GM18907 (cell line): ENCODE results near the gene ZNF219.
A peak's percentile ranks its signal among the peaks of the same experiment; 100 is the strongest.

ENCODE experiments used
- ATAC-seq: cut with Tn5 transposase; IDR thresholded peaks from one replicate; pipeline ENCODE4 v1.9.1; 2021; ENCODE audit warnings: mild to moderate bottlenecking, moderate library complexity; ENCODE audit not compliant: unreplicated experiment

The ZNF219 gene

GRCh38 chr14:21102521-21103410, 4.3 kb upstream of the ZNF219 start:
- ATAC-seq, result no peak

GRCh38 chr14:21101802-21102413, 3.5 kb upstream of the ZNF219 start:
- ATAC-seq, result no peak

- no peak for ATAC-seq
Measured at GRCh38 chr14:21100931-21101330, 2.5 kb upstream of the ZNF219 start, which contains the start of gene TMEM253. TMEM253 (plus strand) TSS chr14:21101066; CDS start chr14:21101344, 278 bp downstream.

- ATAC-seq, result no peak
Measured at GRCh38 chr14:21099596-21099985, 1.1 kb upstream of the ZNF219 start.

- no peak for ATAC-seq
Measured at GRCh38 chr14:21098892-21099595, 589 bp upstream of the ZNF219 start.

- ATAC-seq, result no peak
Measured at GRCh38 chr14:21097636-21098075, 799 bp downstream of the ZNF219 start.

GRCh38 chr14:21096978-21097635, 1.3 kb downstream of the ZNF219 start:
- no peak for ATAC-seq

- ATAC-seq, result no peak
Measured at GRCh38 chr14:21096438-21096837, 2.0 kb downstream of the ZNF219 start.

GRCh38 chr14:21095430-21096205, 2.8 kb downstream of the ZNF219 start:
- no peak for ATAC-seq

- no peak for ATAC-seq
Measured at GRCh38 chr14:21093769-21094681, 4.4 kb downstream of the ZNF219 start.

GRCh38 chr14:21093018-21093417, 5.4 kb downstream of the ZNF219 start:
- ATAC-seq, result no peak

- ATAC-seq, result peak; percentile 87
Measured at GRCh38 chr14:21092273-21093011, 6.0 kb downstream of the ZNF219 start.

- no peak for ATAC-seq
Measured at GRCh38 chr14:21091821-21092272, 6.6 kb downstream of the ZNF219 start.

GRCh38 chr14:21090940-21091663, 7.4 kb downstream of the ZNF219 start:
- no peak for ATAC-seq

GRCh38 chr14:21090194-21090939, 8.1 kb downstream of the ZNF219 start:
- no peak for ATAC-seq

GRCh38 chr14:21089877-21090193, 8.6 kb downstream of the ZNF219 start:
- ATAC-seq, result no peak

- ATAC-seq, result no peak
Measured at GRCh38 chr14:21089271-21089670, 9.2 kb downstream of the ZNF219 start.
